Endothelial cell (in vitro differentiated cells): ENCODE results near the gene HSD11B2. TPM values are rescaled to one million over a fixed set of nuclear protein-coding genes. Genes with fewer than 3 reads are reported as not detected.

ENCODE experiments used
- DNase-seq: peaks from one replicate; pipeline ENCODE4 v3.0.0; 2021; ENCODE audit warnings: low spot score
- H3K27ac Mint-ChIP-seq: one replicate; pipeline ENCODE4 v1.8.0; 2021; ENCODE audit warnings: mixed read lengths, inconsistent platforms; ENCODE audit not compliant: unreplicated experiment
- H3K27me3 Mint-ChIP-seq: one replicate; pipeline ENCODE4 v1.8.0; 2021; ENCODE audit warnings: mild to moderate bottlenecking, moderate library complexity, mixed read lengths, inconsistent platforms; ENCODE audit not compliant: unreplicated experiment
- H3K36me3 Mint-ChIP-seq: one replicate; pipeline ENCODE4 v1.8.0; 2021; ENCODE audit warnings: mild to moderate bottlenecking, low read depth, mixed read lengths, inconsistent platforms; ENCODE audit not compliant: unreplicated experiment
- H3K4me1 Mint-ChIP-seq: one replicate; pipeline ENCODE4 v1.8.0; 2021; ENCODE audit warnings: mild to moderate bottlenecking, mixed read lengths, inconsistent platforms; ENCODE audit not compliant: unreplicated experiment
- H3K4me3 Mint-ChIP-seq: one replicate; pipeline ENCODE4 v1.8.0; 2021; ENCODE audit warnings: mild to moderate bottlenecking, mixed read lengths, inconsistent platforms; ENCODE audit not compliant: unreplicated experiment
- H3K9me3 Mint-ChIP-seq: one replicate; pipeline ENCODE4 v1.8.0; 2021; ENCODE audit warnings: mixed read lengths, inconsistent platforms; ENCODE audit not compliant: unreplicated experiment
- CTCF ChIP-seq: fragments of 200-600 bp; sonication (generic); IDR thresholded peaks from one replicate; pipeline ENCODE4 v1.5.0; 2021; ENCODE audit warnings: antibody characterized with exemption; ENCODE audit not compliant: unreplicated experiment
- total RNA-seq: library from RNA; stranded (reverse); fragmentation: NEBNext Ultra II Directional; extraction: Animal tissue kit (Norgen Biotek cat#: 25700); gene quantifications from one replicate; pipeline ENCODE4 v1.2.1, GENCODE V29; 2021; ENCODE audit not compliant: unreplicated experiment

Gene HSD11B2
- total RNA-seq, 1 donor from 2014 or later, result 3.3 TPM

GRCh38 chr16:67444259-67445125, 13.6 kb downstream of the HSD11B2 start:
- peak overlapping the region; percentile 61 for H3K27ac Mint-ChIP-seq
- no peaks in the 10 kb centered on the region for H3K9me3 Mint-ChIP-seq
- H3K27me3 Mint-ChIP-seq, result peaks cover 18% of the 10 kb centered on the region
- peaks cover 15% of the 10 kb centered on the region for H3K36me3 Mint-ChIP-seq
- H3K4me1 Mint-ChIP-seq, result peaks cover 17% of the 10 kb centered on the region
- H3K4me3 Mint-ChIP-seq, result peak overlapping the region; percentile 38
- DNase-seq, result no peak
- no peak for TF ChIP-seq CTCF

- no peak for TF ChIP-seq CTCF
- H3K36me3 Mint-ChIP-seq, result peaks cover 17% of the 10 kb centered on the region
- peaks cover 20% of the 10 kb centered on the region for H3K27me3 Mint-ChIP-seq
- H3K4me3 Mint-ChIP-seq, result peak overlapping the region; percentile 38
- peaks cover 17% of the 10 kb centered on the region for H3K4me1 Mint-ChIP-seq
- H3K9me3 Mint-ChIP-seq, result no peaks in the 10 kb centered on the region
- no peak for DNase-seq
- peak overlapping the region; percentile 61 for H3K27ac Mint-ChIP-seq
Observed at GRCh38 chr16:67445126-67445426, 14.2 kb downstream of the HSD11B2 start.

- DNase-seq, result no peak
- Mint-ChIP-seq H3K4me1 (peaks cover 17% of the 10 kb centered on the region), H3K27me3 (peaks cover 20% of the 10 kb centered on the region), H3K27ac (no peak overlapping the region), H3K36me3 (peaks cover 16% of the 10 kb centered on the region), H3K9me3 (no peaks in the 10 kb centered on the region), H3K4me3 (no peak overlapping the region)
- no peak for TF ChIP-seq CTCF
Observed at GRCh38 chr16:67445441-67445912, 14.6 kb downstream of the HSD11B2 start.

- H3K4me3 Mint-ChIP-seq, result no peak overlapping the region
- peaks cover 17% of the 10 kb centered on the region for H3K4me1 Mint-ChIP-seq
- no peak for DNase-seq
- peak overlapping the region; percentile 10 for H3K27ac Mint-ChIP-seq
- peaks cover 21% of the 10 kb centered on the region for H3K36me3 Mint-ChIP-seq
- H3K27me3 Mint-ChIP-seq, result peaks cover 22% of the 10 kb centered on the region
- no peak for TF ChIP-seq CTCF
- H3K9me3 Mint-ChIP-seq, result no peaks in the 10 kb centered on the region
Observed at GRCh38 chr16:67445913-67446907, 15.3 kb downstream of the HSD11B2 start.
